ENCODE results near the gene EFCC1. TPM values are rescaled to one million over a fixed set of nuclear protein-coding genes. Genes with fewer than 3 reads are reported as not detected.

The EFCC1 gene
- total RNA-seq, 1 donor from 2014 or later: 0.41 TPM

- DNase-seq (ENCODE audit: low spot score in 2 of 2): no peak
- no peak for FAIRE-seq
Measured at GRCh38 chr3:129030611-129031010, 29.5 kb downstream of the EFCC1 start.

GRCh38 chr3:129031476-129032215 lies 30.5 kb downstream of the EFCC1 start:
- no peak for FAIRE-seq
- no peak for DNase-seq (ENCODE audit: low spot score in 2 of 2)

GRCh38 chr3:129032716-129033115 lies 31.6 kb downstream of the EFCC1 start:
- FAIRE-seq (no peak), DNase-seq (ENCODE audit: low spot score in 2 of 2) (no peak)

GRCh38 chr3:129033151-129033550 lies 32.0 kb downstream of the EFCC1 start:
- no peak for DNase-seq (ENCODE audit: low spot score in 2 of 2)
- no peak for FAIRE-seq

GRCh38 chr3:129033633-129034321 lies 32.7 kb downstream of the EFCC1 start:
- FAIRE-seq: no peak
- DNase-seq (ENCODE audit: low spot score in 2 of 2): no peak

GRCh38 chr3:129034642-129035041 lies 33.5 kb downstream of the EFCC1 start:
- FAIRE-seq (no peak), DNase-seq (ENCODE audit: low spot score in 2 of 2) (no peak)

GRCh38 chr3:129035360-129036221 lies 34.5 kb downstream of the EFCC1 start:
- no peak for FAIRE-seq
- DNase-seq (ENCODE audit: low spot score in 2 of 2): no peak

- FAIRE-seq: no peak
- no peak for DNase-seq (ENCODE audit: low spot score in 2 of 2)
Measured at GRCh38 chr3:129036222-129037092, 35.4 kb downstream of the EFCC1 start.

- FAIRE-seq (no peak), DNase-seq (ENCODE audit: low spot score in 2 of 2) (no peak)
Measured at GRCh38 chr3:129037093-129037419, 36.0 kb downstream of the EFCC1 start.

- no peak for FAIRE-seq
Measured at GRCh38 chr3:129038121-129038855, 37.2 kb downstream of the EFCC1 start.

GRCh38 chr3:129039271-129040038 lies 38.4 kb downstream of the EFCC1 start:
- FAIRE-seq: no peak
- no peak for DNase-seq (ENCODE audit: low spot score in 2 of 2)

More at GRCh38 chr3:129038121-129038855, 37.2 kb downstream of the EFCC1 start:
- no peak for DNase-seq (ENCODE audit: low spot score in 2 of 2)

GRCh38 chr3:129040039-129040336 lies 38.9 kb downstream of the EFCC1 start:
- DNase-seq (ENCODE audit: low spot score in 2 of 2) (no peak), FAIRE-seq (no peak)

- FAIRE-seq: no peak
- DNase-seq (ENCODE audit: low spot score in 2 of 2): no peak
Measured at GRCh38 chr3:129040579-129041300, 39.6 kb downstream of the EFCC1 start.

- no peak for FAIRE-seq
- DNase-seq (ENCODE audit: low spot score in 2 of 2): peak in 1 of 2 donors; percentile 41
Measured at GRCh38 chr3:129045675-129046036, 44.6 kb downstream of the EFCC1 start.

GRCh38 chr3:129046037-129046731 lies 45.1 kb downstream of the EFCC1 start:
- DNase-seq (ENCODE audit: low spot score in 2 of 2): peak in 1 of 2 donors; percentile 38
- no peak for FAIRE-seq

GRCh38 chr3:129046732-129047552 lies 45.8 kb downstream of the EFCC1 start:
- DNase-seq (ENCODE audit: low spot score in 2 of 2) (no peak), FAIRE-seq (no peak)

- no peak for DNase-seq (ENCODE audit: low spot score in 2 of 2)
- FAIRE-seq: no peak
Measured at GRCh38 chr3:129047553-129047839, 46.4 kb downstream of the EFCC1 start.

Measured in frontal cortex (tissue), 4 donors.